ENCODE measurements around the gene ATP2C2.

DNA sequence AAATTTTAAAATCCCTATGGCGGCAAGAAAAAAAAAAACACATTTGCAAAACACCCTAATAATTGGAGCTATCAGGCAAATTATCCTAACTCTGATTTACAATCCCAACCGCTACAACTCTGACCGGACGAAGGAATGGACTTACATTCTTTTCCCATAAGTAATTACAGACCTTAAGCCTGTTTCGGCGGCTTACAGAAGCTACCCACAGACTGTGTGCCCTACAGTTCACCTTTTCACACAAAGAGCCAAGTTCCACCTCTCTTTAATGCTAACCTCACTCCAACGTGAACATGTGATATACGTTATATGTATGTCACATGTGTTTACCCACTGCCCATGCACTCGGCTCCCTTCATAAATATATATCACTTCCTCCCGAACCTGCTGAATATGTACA, 144.8 kb downstream of the ATP2C2 start:
- TF ChIP-seq BCL11A (IDR thresholded peaks at IDR 0.05; ENCODE audit: low read depth in 2 of 2, low read length in 2 of 2): no peak
- TF ChIP-seq, protein P1, sequence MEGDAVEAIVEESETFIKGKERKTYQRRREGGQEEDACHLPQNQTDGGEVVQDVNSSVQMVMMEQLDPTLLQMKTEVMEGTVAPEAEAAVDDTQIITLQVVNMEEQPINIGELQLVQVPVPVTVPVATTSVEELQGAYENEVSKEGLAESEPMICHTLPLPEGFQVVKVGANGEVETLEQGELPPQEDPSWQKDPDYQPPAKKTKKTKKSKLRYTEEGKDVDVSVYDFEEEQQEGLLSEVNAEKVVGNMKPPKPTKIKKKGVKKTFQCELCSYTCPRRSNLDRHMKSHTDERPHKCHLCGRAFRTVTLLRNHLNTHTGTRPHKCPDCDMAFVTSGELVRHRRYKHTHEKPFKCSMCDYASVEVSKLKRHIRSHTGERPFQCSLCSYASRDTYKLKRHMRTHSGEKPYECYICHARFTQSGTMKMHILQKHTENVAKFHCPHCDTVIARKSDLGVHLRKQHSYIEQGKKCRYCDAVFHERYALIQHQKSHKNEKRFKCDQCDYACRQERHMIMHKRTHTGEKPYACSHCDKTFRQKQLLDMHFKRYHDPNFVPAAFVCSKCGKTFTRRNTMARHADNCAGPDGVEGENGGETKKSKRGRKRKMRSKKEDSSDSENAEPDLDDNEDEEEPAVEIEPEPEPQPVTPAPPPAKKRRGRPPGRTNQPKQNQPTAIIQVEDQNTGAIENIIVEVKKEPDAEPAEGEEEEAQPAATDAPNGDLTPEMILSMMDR (IDR thresholded peaks at IDR 0.05; ENCODE audit: control extremely low read depth in 1 of 3, insufficient read depth in 1 of 3, low read depth in 1 of 3, low read length in 3 of 3): no peak
- TF ChIP-seq JUN (IDR thresholded peaks at IDR 0.05; ENCODE audit: low read depth, low read length): no peak
- no peak for TF ChIP-seq ZNF274 (IDR thresholded peaks at IDR 0.05; ENCODE audit: borderline replicate concordance, extremely low read depth, low read length)
- TF ChIP-seq EP300 (IDR thresholded peaks at IDR 0.05; ENCODE audit: borderline replicate concordance in 1 of 2, low read depth in 2 of 2, low read length in 2 of 2): no peak
- no peak for TF ChIP-seq MAFK (IDR thresholded peaks at IDR 0.05; ENCODE audit: low read depth, low read length)
- TF ChIP-seq TEAD4 (IDR thresholded peaks at IDR 0.05; ENCODE audit: low read depth, low read length): no peak
- no peak for TF ChIP-seq CBX8 (IDR thresholded peaks at IDR 0.05; ENCODE audit: borderline replicate concordance, low read depth, low read length)

All from H1 (cell line).